HepG2 (cell line): ENCODE results near the gene JMJD6. TPM values are rescaled to one million over a fixed set of nuclear protein-coding genes. Genes with fewer than 3 reads are reported as not detected.

Experiments
- IKZF5 ChIP-seq: IDR thresholded peaks from 2 replicates; pipeline ENCODE4 v1.6.1; 2018; ENCODE audit warnings: missing genetic modification reagents, mild to moderate bottlenecking, missing compliant biosample characterization
- IRF1 ChIP-seq: sonication (generic); formaldehyde crosslinking; IDR thresholded peaks from 2 replicates; pipeline ENCODE4 v1.4.0; 2020; ENCODE audit warnings: low read depth, mild to moderate bottlenecking, missing genetic modification reagents
- KLF16 ChIP-seq, 2 experiments: sonication (generic) in 1 of 2; formaldehyde crosslinking in 1 of 2; IDR thresholded peaks; 2 replicates each; pipeline versions ENCODE4 v1.6.1 to v1.8.0; 2016 to 2023; ENCODE audit warnings: missing genetic modification reagents in 2 of 2, missing compliant biosample characterization in 1 of 2
- MAFK ChIP-seq, 2 experiments: IDR thresholded peaks in 1 of 2; conservative IDR thresholded peaks in 1 of 2; 2 replicates each; pipeline ENCODE4 v1.6.1; 2011; ENCODE audit warnings: improper control_type of control experiment in 2 of 2, low read length in 2 of 2
- MED13 ChIP-seq: sonication (generic); formaldehyde crosslinking; IDR thresholded peaks from 2 replicates; pipeline ENCODE4 v1.5.0; 2020; ENCODE audit warnings: missing genetic modification reagents
- MYNN ChIP-seq: sonication (generic); formaldehyde crosslinking; IDR thresholded peaks from 2 replicates; pipeline ENCODE4 v1.4.0; 2020; ENCODE audit warnings: mild to moderate bottlenecking, low read depth, missing genetic modification reagents
- NKX3-1 ChIP-seq: sonication (generic); formaldehyde crosslinking; IDR thresholded peaks from 2 replicates; pipeline ENCODE4 v1.5.0; 2020; ENCODE audit warnings: missing genetic modification reagents
- NRL ChIP-seq: sonication (generic); formaldehyde crosslinking; IDR thresholded peaks from 2 replicates; pipeline ENCODE4 v1.5.0; 2020; ENCODE audit warnings: missing genetic modification reagents, mild to moderate bottlenecking, moderate library complexity, borderline replicate concordance
- SIN3B ChIP-seq: fragments of 150-350 bp; IDR thresholded peaks from 2 replicates; pipeline ENCODE4 v1.6.1; 2014; ENCODE audit warnings: low read length
- SIX1 ChIP-seq: sonication (generic); formaldehyde crosslinking; IDR thresholded peaks from 2 replicates; pipeline ENCODE4 v1.4.0; 2020; ENCODE audit warnings: missing genetic modification reagents, borderline replicate concordance
- TBP ChIP-seq: sonication (generic); formaldehyde crosslinking; IDR thresholded peaks from 2 replicates; pipeline ENCODE4 v1.5.0; 2020; ENCODE audit warnings: missing genetic modification reagents
- ZNF280B ChIP-seq: sonication (generic); formaldehyde crosslinking; IDR thresholded peaks from 2 replicates; pipeline ENCODE4 v1.5.0; 2020; ENCODE audit warnings: missing genetic modification reagents, mild to moderate bottlenecking, borderline replicate concordance
- ZNF318 ChIP-seq: sonication (generic); formaldehyde crosslinking; IDR thresholded peaks from 2 replicates; pipeline ENCODE4 v1.4.0; 2020; ENCODE audit warnings: mild to moderate bottlenecking, missing genetic modification reagents
- ZNF383 ChIP-seq: sonication (generic); formaldehyde crosslinking; IDR thresholded peaks from 2 replicates; pipeline ENCODE4 v1.4.0; 2020; ENCODE audit warnings: missing genetic modification reagents, mild to moderate bottlenecking, borderline replicate concordance
- ZNF563 ChIP-seq: sonication (generic); formaldehyde crosslinking; IDR thresholded peaks from 2 replicates; pipeline ENCODE4 v1.8.0; 2022; ENCODE audit warnings: mild to moderate bottlenecking, moderate library complexity, missing genetic modification reagents
- ZNF766 ChIP-seq: sonication (generic); formaldehyde crosslinking; IDR thresholded peaks from 2 replicates; pipeline ENCODE4 v1.5.0; 2020; ENCODE audit warnings: missing genetic modification reagents, borderline replicate concordance
- polyA plus RNA-seq, 8 experiments: library from polyadenylated mRNA; depleted of rRNA in 3 of 8; stranded (reverse) in 7 of 8; unstranded in 1 of 8; fragments of >200 nt; fragmentation: Illumina TruSeq in 4 of 8; extraction: Trizol in 4 of 8; gene quantifications; 2 replicates each; pipeline versions ENCODE4 v1.2.1 to v1.2.3, GENCODE V29; 2011 to 2016; ENCODE audit warnings: low read depth in 4 of 8, missing spikeins in 1 of 8, mixed read lengths in 1 of 8; ENCODE audit not compliant: insufficient read depth in 1 of 8
- total RNA-seq, 5 experiments: library from RNA; depleted of rRNA; stranded (reverse); fragments of >200 nt; fragmentation: Illumina TruSeq; extraction: Trizol; gene quantifications; 2 replicates each; pipeline ENCODE4 v1.2.3, GENCODE V29; 2016; ENCODE audit warnings: low read depth in 1 of 5
- TF ChIP-seq, protein P1 (sequence below): sonication (generic); formaldehyde crosslinking; IDR thresholded peaks from 2 replicates; pipeline ENCODE4 v1.5.0; 2020; ENCODE audit warnings: missing genetic modification reagents

JMJD6 gene
- total and polyA plus RNA-seq, 2 of the 13 experiments (the other 11 are each of a cell fraction or from before 2014, with no cell fraction given): 33.6 to 41.0 TPM

DNA sequence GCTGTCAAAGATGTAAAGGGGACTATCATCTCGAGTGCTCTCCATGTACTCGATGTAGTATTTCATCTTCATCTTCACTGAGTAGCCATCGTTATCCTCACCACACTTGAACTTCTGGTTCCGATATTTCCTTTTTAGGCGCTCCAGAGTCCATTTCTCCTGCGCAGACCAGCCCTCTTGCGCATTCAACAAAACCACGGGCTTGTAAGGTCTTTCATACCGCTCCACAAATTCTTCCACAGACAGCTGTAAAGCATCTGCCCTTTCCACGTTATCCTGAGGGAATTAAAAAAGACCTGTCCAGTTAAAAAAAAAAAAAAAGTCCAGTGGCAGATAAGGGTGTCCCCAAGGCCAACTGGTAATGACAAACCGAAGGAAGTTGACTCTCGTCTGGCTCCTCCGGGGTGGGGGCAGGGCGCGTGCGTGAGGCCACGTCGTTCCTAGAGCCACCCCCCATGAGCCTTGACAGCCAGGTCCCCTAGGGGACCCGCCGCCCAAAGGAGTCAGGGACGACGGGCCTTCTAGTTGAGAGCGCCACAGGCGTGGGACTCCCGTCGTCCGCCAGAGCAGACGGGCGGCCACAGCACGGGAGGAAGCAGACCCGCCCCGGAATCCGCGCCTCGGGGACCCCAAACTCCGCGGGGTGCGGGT lies 701 bp downstream of the JMJD6 start (continued):
- TF ChIP-seq IKZF5 (CRISPR knock-in tag): no peak; the same call in 1 of the 2 replicates
- no peak for TF ChIP-seq MAFK (conservative IDR thresholded peaks at IDR 0.05 in 1 of 2, IDR thresholded peaks at IDR 0.05 in 1 of 2; ENCODE audit: low read length in 2 of 2)
- TF ChIP-seq MED13 (CRISPR knock-in tag): no peak
- TF ChIP-seq ZNF766 (CRISPR knock-in tag): no peak
- no peak for TF ChIP-seq IRF1 (CRISPR knock-in tag)
- no peak for TF ChIP-seq SIX1 (CRISPR knock-in tag)
- no peak for TF ChIP-seq MYNN (CRISPR knock-in tag)
- TF ChIP-seq SIN3B: no peak
- TF ChIP-seq TBP: no peak
- TF ChIP-seq, protein P1, sequence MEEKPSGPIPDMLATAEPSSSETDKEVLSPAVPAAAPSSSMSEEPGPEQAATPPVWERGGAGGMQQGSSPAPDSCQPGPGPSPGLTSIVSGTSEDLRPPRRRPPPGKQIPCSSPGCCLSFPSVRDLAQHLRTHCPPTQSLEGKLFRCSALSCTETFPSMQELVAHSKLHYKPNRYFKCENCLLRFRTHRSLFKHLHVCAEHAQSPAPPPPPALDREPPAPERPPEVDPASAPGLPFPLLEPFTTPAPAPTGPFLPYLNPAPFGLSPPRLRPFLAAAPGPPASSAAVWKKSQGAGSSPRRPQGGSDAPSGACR (CRISPR knock-in tag): peak; percentile 26; the same call in 1 of the 2 replicates
- 0 out of 2 replicates have a peak, but pooled peaks have one; percentile 54 for TF ChIP-seq ZNF563 (CRISPR knock-in tag)
- TF ChIP-seq NKX3-1: no peak
- TF ChIP-seq ZNF318 (CRISPR knock-in tag): no peak
- TF ChIP-seq NRL (CRISPR knock-in tag): no peak
- TF ChIP-seq KLF16 (CRISPR knock-in tag; IDR thresholded peaks at IDR 0.05): no peak
- TF ChIP-seq ZNF383 (CRISPR knock-in tag): no peak
- TF ChIP-seq ZNF280B (CRISPR knock-in tag): no peak
